GM12878 (cell line): ENCODE measurements around the gene KIAA1191. TPM values are rescaled to one million over a fixed set of nuclear protein-coding genes. Genes with fewer than 3 reads are reported as not detected.
A peak's percentile ranks its signal among the peaks of the same experiment; 100 is the strongest.

Source experiments
- ATAC-seq: fragments of 200-7000 bp; cut with Tn5 transposase; 3 replicates; pipeline ENCODE4 v1.9.1; 2020; ENCODE audit warnings: mild to moderate bottlenecking, moderate library complexity
- BruUV-seq: library from RNA; stranded (reverse); fragments of 400-500 nt; replicated peaks from 2 replicates; lab custom pipeline; 2021; lab: Mats Ljungman, UMichigan
- CTCF ChIA-PET: fragments of 300-600 bp; sonication (Branson Sonifier 250); formaldehyde crosslinking; extraction: SDS; loops from one replicate; lab custom pipeline; 2021; ENCODE audit warnings: inconsistent platforms; lab: Yijun Ruan, JAX
- POLR2A ChIA-PET: fragments of 350-600 bp; formaldehyde crosslinking; extraction: SDS; loops from one replicate; lab custom pipeline; 2021; ENCODE audit warnings: inconsistent platforms; lab: Charles Lee
- RAD21 ChIA-PET: fragments of 300-600 bp; sonication (Branson Sonifier 250); formaldehyde crosslinking; loops from one replicate; lab custom pipeline; 2023; ENCODE audit warnings: antibody characterized with exemption; ENCODE audit not compliant: unreplicated experiment; lab: Charles Lee
- SMC1A ChIA-PET: fragments of 300-600 bp; sonication (Branson Sonifier 250); formaldehyde crosslinking; loops from one replicate; lab custom pipeline; 2023; ENCODE audit not compliant: unreplicated experiment, uncharacterized antibody; lab: Charles Lee
- DNase-seq: peaks from one replicate; pipeline ENCODE4 v3.0.0-alpha.2; 2011; ENCODE audit warnings: low read depth, low spot score
- FAIRE-seq: peaks from 3 replicates; lab custom pipeline; 2011; peaks lifted over from hg19 to GRCh38; lab: Jason Lieb, UNC
- H2AFZ ChIP-seq: 2 replicates; pipeline ENCODE4 v1.6.0; 2011; ENCODE audit warnings: low read depth, low read length, control low read depth; ENCODE audit not compliant: control insufficient read depth
- H3K27ac ChIP-seq: 2 replicates; pipeline ENCODE4 v1.5.1; 2011; ENCODE audit warnings: control low read depth; ENCODE audit not compliant: control insufficient read depth, insufficient read depth
- H3K27me3 ChIP-seq, 2 experiments: replicated peaks in 1 of 2; 2 replicates each; pipeline versions ENCODE4 v1.6.0 to v1.6.1; 2011; ENCODE audit warnings: low read length in 1 of 2; ENCODE audit not compliant: control insufficient read depth in 2 of 2, insufficient read depth in 2 of 2
- H3K36me3 ChIP-seq, 2 experiments: 2 replicates each; pipeline ENCODE4 v1.5.1; 2011; ENCODE audit warnings: low read length in 1 of 2; ENCODE audit not compliant: control insufficient read depth in 2 of 2, insufficient read depth in 2 of 2
- H3K4me1 ChIP-seq: 2 replicates; pipeline ENCODE4 v1.6.1; 2011; ENCODE audit warnings: mild to moderate bottlenecking, low read length, moderate library complexity, mixed read lengths; ENCODE audit not compliant: control insufficient read depth, insufficient read depth
- H3K4me2 ChIP-seq: 2 replicates; pipeline ENCODE4 v1.6.0; 2011; ENCODE audit warnings: control low read depth; ENCODE audit not compliant: control insufficient read depth, insufficient read depth
- H3K4me3 ChIP-seq: fragments of 200-600 bp; sonication (generic); 2 replicates; pipeline ENCODE4 v1.5.1; 2016
- H3K79me2 ChIP-seq: 2 replicates; pipeline ENCODE4 v1.6.0; 2011; ENCODE audit warnings: low read length; ENCODE audit not compliant: control insufficient read depth, insufficient read depth
- H3K9ac ChIP-seq: 2 replicates; pipeline ENCODE4 v1.8.0; 2011; ENCODE audit warnings: low read length, control low read depth, mixed read lengths; ENCODE audit not compliant: control insufficient read depth, insufficient read depth
- H3K9me3 ChIP-seq: replicated peaks from 3 replicates; pipeline ENCODE4 v1.5.1; 2011; ENCODE audit warnings: mild to moderate bottlenecking, low read length; ENCODE audit not compliant: control insufficient read depth, insufficient read depth
- H4K20me1 ChIP-seq: 2 replicates; pipeline ENCODE4 v1.6.0; 2011; ENCODE audit not compliant: control insufficient read depth, insufficient read depth
- ATF7 ChIP-seq: fragments of 450-650 bp; IDR thresholded peaks from 2 replicates; pipeline ENCODE4 v1.6.1; 2016; ENCODE audit warnings: low read depth, mild to moderate bottlenecking
- BACH1 ChIP-seq: fragments of 450-650 bp; IDR thresholded peaks from 2 replicates; pipeline ENCODE4 v1.6.1; 2017; ENCODE audit warnings: mild to moderate bottlenecking, borderline replicate concordance
- BCL11A ChIP-seq: IDR thresholded peaks from 2 replicates; pipeline ENCODE4 v1.6.1; 2011; ENCODE audit warnings: low read depth, low read length
- CBFB ChIP-seq: IDR thresholded peaks from 2 replicates; pipeline ENCODE4 v1.6.1; 2016; ENCODE audit warnings: antibody characterized with exemption, low read depth
- CBX5 ChIP-seq: sonication (generic); IDR thresholded peaks from 2 replicates; pipeline ENCODE4 v1.6.1; 2016; ENCODE audit warnings: low read depth, moderate library complexity, mild to moderate bottlenecking, inconsistent platforms
- CHD4 ChIP-seq: fragments of 200-600 bp; sonication (generic); IDR thresholded peaks from 2 replicates; pipeline ENCODE4 v1.6.1; 2016; ENCODE audit warnings: mild to moderate bottlenecking
- ESRRA ChIP-seq: IDR thresholded peaks from 2 replicates; pipeline ENCODE4 v1.6.1; 2012; ENCODE audit warnings: mild to moderate bottlenecking, low read length, improper control_type of control experiment
- GATAD2B ChIP-seq: fragments of 450-650 bp; conservative IDR thresholded peaks from 2 replicates; pipeline ENCODE4 v1.6.1; 2017; ENCODE audit warnings: low read depth, mild to moderate bottlenecking, moderate library complexity
- HDGF ChIP-seq: fragments of 450-650 bp; IDR thresholded peaks from 2 replicates; pipeline ENCODE4 v1.6.1; 2016; ENCODE audit warnings: antibody characterized with exemption
- IKZF1 ChIP-seq: fragments of 450-650 bp; conservative IDR thresholded peaks from 2 replicates; pipeline ENCODE4 v1.6.1; 2017; ENCODE audit warnings: antibody characterized with exemption, mild to moderate bottlenecking
- JUNB ChIP-seq: IDR thresholded peaks from 2 replicates; pipeline ENCODE4 v1.6.1; 2016; ENCODE audit warnings: antibody characterized with exemption, mild to moderate bottlenecking
- MTA2 ChIP-seq: fragments of 450-650 bp; IDR thresholded peaks from 2 replicates; pipeline ENCODE4 v1.6.1; 2016; ENCODE audit warnings: low read depth, mild to moderate bottlenecking, moderate library complexity
- MTA3 ChIP-seq: IDR thresholded peaks from 2 replicates; pipeline ENCODE4 v1.6.1; 2012; ENCODE audit warnings: low read length, inconsistent platforms, borderline replicate concordance
- NFYB ChIP-seq: IDR thresholded peaks from 2 replicates; pipeline ENCODE4 v1.6.1; 2011; ENCODE audit warnings: low read depth, mild to moderate bottlenecking, low read length, improper control_type of control experiment, moderate library complexity; ENCODE audit not compliant: insufficient read depth
- POLR2A ChIP-seq: IDR thresholded peaks from 2 replicates; pipeline ENCODE4 v1.6.1; 2011; ENCODE audit warnings: low read depth, mild to moderate bottlenecking, low read length
- POLR2AphosphoS5 ChIP-seq: IDR thresholded peaks from 2 replicates; pipeline ENCODE4 v1.6.1; 2011; ENCODE audit warnings: mild to moderate bottlenecking, low read length, inconsistent platforms
- POU2F2 ChIP-seq: IDR thresholded peaks from 3 replicates; pipeline ENCODE4 v1.6.1; 2011; ENCODE audit warnings: low read depth, mild to moderate bottlenecking, low read length, borderline replicate concordance
- RBBP5 ChIP-seq: fragments of 200-600 bp; sonication (generic); conservative IDR thresholded peaks from 2 replicates; pipeline ENCODE4 v1.6.1; 2016
- SIX5 ChIP-seq: IDR thresholded peaks from 2 replicates; pipeline ENCODE4 v1.6.1; 2011; ENCODE audit warnings: mild to moderate bottlenecking, low read depth, low read length, moderate library complexity; ENCODE audit not compliant: severe bottlenecking
- SMAD5 ChIP-seq: IDR thresholded peaks from 2 replicates; pipeline ENCODE4 v1.6.1; 2016; ENCODE audit warnings: antibody characterized with exemption, low read depth
- SMARCA5 ChIP-seq: fragments of 450-650 bp; IDR thresholded peaks from 2 replicates; pipeline ENCODE4 v1.6.1; 2017; ENCODE audit warnings: mild to moderate bottlenecking
- SREBF1 ChIP-seq: IDR thresholded peaks from 2 replicates; pipeline ENCODE4 v1.6.1; 2012; ENCODE audit warnings: mild to moderate bottlenecking, low read length
- SUZ12 ChIP-seq: fragments of 200-600 bp; sonication (generic); IDR thresholded peaks from one replicate; pipeline ENCODE4 v1.6.1; 2018; ENCODE audit warnings: antibody characterized with exemption, mild to moderate bottlenecking; ENCODE audit not compliant: unreplicated experiment
- YY1 ChIP-seq: IDR thresholded peaks from 2 replicates; pipeline ENCODE4 v1.6.1; 2011; ENCODE audit warnings: low read depth, mild to moderate bottlenecking, low read length
- ZBED1 ChIP-seq: IDR thresholded peaks from 2 replicates; pipeline ENCODE4 v1.6.1; 2016; ENCODE audit warnings: borderline replicate concordance
- ZNF217 ChIP-seq: fragments of 450-650 bp; IDR thresholded peaks from 2 replicates; pipeline ENCODE4 v1.6.1; 2017; ENCODE audit warnings: antibody characterized with exemption, mild to moderate bottlenecking
- WGBS: methylation state at CpG from one replicate; pipeline ENCODE4 v1.1.6; 2016; ENCODE audit warnings: low lambda C conversion rate; ENCODE audit not compliant: insufficient replicate concordance, insufficient coverage; ENCODE audit errors: missing lambda C conversion rate; 5-methylcytosine and 5-hydroxymethylcytosine counted together
- in situ Hi-C: fragments of 300-500 bp; cut with MboI; formaldehyde crosslinking; loops from 9 replicates; pipeline ENCODE4 v1.14.3; 2018; ENCODE audit warnings: mixed read lengths
- intact Hi-C: fragments of 100-400 bp; cut with micrococcal nuclease; formaldehyde crosslinking; loops from one replicate; pipeline ENCODE4 v1.14.2; 2022; ENCODE audit not compliant: unreplicated experiment
- polyA plus RNA-seq, 11 experiments: library from polyadenylated mRNA; depleted of rRNA in 4 of 11; unstranded in 6 of 11; stranded (reverse) in 5 of 11; fragments of >200 nt; fragmentation: Nextera tagmentation in 4 of 11; fragmentation: Illumina TruSeq in 1 of 11; extraction: Ambion mirVana in 4 of 11; extraction: Trizol in 1 of 11; gene quantifications; 1 replicate in 1 of 11; 2 replicates in 10 of 11; pipeline versions ENCODE4 v1.2.1 to v1.2.3, GENCODE V29; 2011 to 2016; ENCODE audit warnings: inconsistent platforms in 2 of 11, missing spikeins in 2 of 11, low read depth in 1 of 11
- total RNA-seq, 4 experiments: library from RNA; depleted of rRNA in 3 of 4; stranded (reverse); fragments of >200 nt in 3 of 4; fragmentation: Illumina TruSeq in 1 of 4; extraction: Trizol in 1 of 4; gene quantifications; 2 replicates each; pipeline versions ENCODE4 v1.2.1 to v1.2.3, GENCODE V29; 2013 to 2021
- TF ChIP-seq, protein P1 (sequence below): fragments of 450-650 bp; IDR thresholded peaks from 2 replicates; pipeline ENCODE4 v1.6.1; 2014; ENCODE audit warnings: mild to moderate bottlenecking

KIAA1191 gene
- total and polyA plus RNA-seq, 10 of the 15 experiments (the other 5 are each of a cell fraction or from before 2014, with no cell fraction given), result 14.9 to 58.2 (median 31.8) TPM

DNA sequence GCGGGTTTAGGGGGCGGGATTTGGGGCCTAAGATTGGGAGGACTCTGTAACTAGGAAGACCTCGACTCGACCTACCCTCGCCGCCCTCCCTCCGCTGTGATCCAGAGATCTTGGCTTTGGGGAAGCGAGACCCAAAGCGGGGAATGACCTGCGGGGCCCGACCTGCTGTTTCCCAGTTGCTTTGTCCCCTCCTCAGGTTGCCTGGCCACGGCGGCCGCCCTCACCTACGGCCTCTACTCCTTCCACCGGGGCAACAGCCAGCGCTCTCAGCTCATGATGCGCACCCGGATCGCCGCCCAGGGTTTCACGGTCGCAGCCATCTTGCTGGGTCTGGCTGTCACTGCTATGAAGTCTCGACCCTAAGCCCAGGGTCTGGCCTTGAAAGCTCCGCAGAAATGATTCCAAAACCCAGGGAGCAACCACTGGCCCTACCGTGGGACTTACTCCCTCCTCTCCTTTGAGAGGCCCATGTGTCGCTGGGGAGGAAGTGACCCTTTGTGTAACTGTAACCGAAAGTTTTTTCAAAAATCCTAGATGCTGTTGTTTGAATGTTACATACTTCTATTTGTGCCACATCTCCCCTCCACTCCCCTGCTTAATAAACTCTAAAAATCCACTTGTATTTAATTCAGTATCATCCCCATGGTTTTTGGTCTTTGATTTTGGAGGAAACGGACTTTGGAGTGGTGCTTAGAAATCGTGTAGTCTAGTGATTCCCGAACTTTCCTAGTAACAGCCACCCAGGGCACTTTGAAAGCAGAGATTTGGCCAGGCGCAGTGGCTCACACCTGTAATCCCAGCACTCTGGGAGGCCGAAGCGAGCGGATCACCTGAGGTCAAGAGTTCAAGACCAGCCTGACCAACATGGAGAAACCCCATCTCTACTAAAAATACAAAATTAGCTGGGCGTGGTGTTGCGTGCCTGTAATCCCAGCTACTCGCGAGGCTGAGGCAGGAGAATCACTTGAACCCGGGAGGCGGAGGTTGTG is 27.9 kb upstream of the KIAA1191 start:
- ChIA-PET RAD21 (interaction anchor here (1.5 to 1.6 kb wide), 2 partner anchors 28 to 148 kb away, joined by 5 to 6 read pairs; partner anchors contain the start of genes KIAA1191 and RNF44), POLR2A (interaction anchor here (0.6 to 2.1 kb wide), 6 partner anchors 10 to 146 kb away, joined by 3 to 7 read pairs (median 3); no protein-coding TSS in a partner anchor), CTCF (interaction anchor here (1.8 kb wide), 1 partner anchor 59 kb away, joined by 8 read pairs; the partner anchor contains the start of gene FAF2), SMC1A (interaction anchor here (1.0 kb wide), 1 partner anchor 27 kb away, joined by 3 read pairs; no protein-coding TSS in a partner anchor)
- DNase-seq (no peak), FAIRE-seq (no peak), ATAC-seq (peak; percentile 67)
- intact Hi-C loops (loop anchor here (2.0 to 10.0 kb wide), 4 partner anchors 29 to 152 kb away; partner anchors contain the start of genes FAF2, KIAA1191, RNF44 and SIMC1), in situ Hi-C loops (no loop called here)
- Histone ChIP-seq H2AFZ (peak overlapping the region; percentile 65), H4K20me1 (peaks cover 3% of the 10 kb centered on the region; the same call in 1 of the 2 replicates), H3K4me2 (peak overlapping the region; percentile 94), H3K9ac (peak overlapping the region; percentile 87), H3K36me3 (peaks cover 11 to 21% of the 10 kb centered on the region in 2 experiments), H3K4me3 (peak overlapping the region; percentile 90), H3K9me3 (no peaks in the 10 kb centered on the region), H3K79me2 (peaks cover 50% of the 10 kb centered on the region), H3K4me1 (peaks cover 11% of the 10 kb centered on the region), H3K27me3 (no peaks in the 10 kb centered on the region), H3K27ac (peak overlapping the region; percentile 97)
- TSS peak; percentile 99 for BruUV-seq
- WGBS, result 27% methylated on average over 36 of the region's 41 CpGs
- peak; percentile 94 for TF ChIP-seq YY1
- TF ChIP-seq IKZF1, result no peak
- no peak for TF ChIP-seq ZNF217
- no peak for TF ChIP-seq ESRRA
- TF ChIP-seq ATF7, result no peak
- no peak for TF ChIP-seq BCL11A
- TF ChIP-seq CHD4, result no peak
- TF ChIP-seq GATAD2B, result no peak
- peak; percentile 65; the same call in 1 of the 2 replicates for TF ChIP-seq BACH1
- TF ChIP-seq SUZ12, result no peak
- TF ChIP-seq SMAD5, result peak; percentile 54; the same call in 1 of the 2 replicates
- TF ChIP-seq POU2F2, result peak; percentile 78; the same call in 2 of the 3 replicates
- no peak for TF ChIP-seq SIX5
- no peak for TF ChIP-seq CBX5
- TF ChIP-seq ZBED1, result no peak
- no peak; the same call in 1 of the 2 replicates for TF ChIP-seq HDGF
- TF ChIP-seq JUNB, result no peak
- no peak for TF ChIP-seq SMARCA5
- TF ChIP-seq SREBF1, result no peak
- peak; percentile 81 for TF ChIP-seq POLR2AphosphoS5
- TF ChIP-seq CBFB, result no peak; the same call in 1 of the 2 replicates
- TF ChIP-seq NFYB, result peak; percentile 82; the same call in 1 of the 2 replicates
- TF ChIP-seq MTA3, result no peak
- no peak for TF ChIP-seq MTA2
- TF ChIP-seq, protein P1, sequence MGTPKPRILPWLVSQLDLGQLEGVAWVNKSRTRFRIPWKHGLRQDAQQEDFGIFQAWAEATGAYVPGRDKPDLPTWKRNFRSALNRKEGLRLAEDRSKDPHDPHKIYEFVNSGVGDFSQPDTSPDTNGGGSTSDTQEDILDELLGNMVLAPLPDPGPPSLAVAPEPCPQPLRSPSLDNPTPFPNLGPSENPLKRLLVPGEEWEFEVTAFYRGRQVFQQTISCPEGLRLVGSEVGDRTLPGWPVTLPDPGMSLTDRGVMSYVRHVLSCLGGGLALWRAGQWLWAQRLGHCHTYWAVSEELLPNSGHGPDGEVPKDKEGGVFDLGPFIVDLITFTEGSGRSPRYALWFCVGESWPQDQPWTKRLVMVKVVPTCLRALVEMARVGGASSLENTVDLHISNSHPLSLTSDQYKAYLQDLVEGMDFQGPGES, result no peak
- TF ChIP-seq POLR2A, result peak; percentile 83
- TF ChIP-seq RBBP5, result no peak
